H9 (cell line): Measurements from ENCODE around the gene TNPO3. TPM values are rescaled to one million over a fixed set of nuclear protein-coding genes. Genes with fewer than 3 reads are reported as not detected.

Source experiments
- DNase-seq: peaks from one replicate; pipeline ENCODE4 v3.0.0-alpha.2; 2017
- H2AFZ ChIP-seq: one replicate; pipeline ENCODE4 v1.6.1; 2013; ENCODE audit warnings: mild to moderate bottlenecking, low read length, control low read depth, moderate library complexity
- H2AK5ac ChIP-seq: 2 replicates; pipeline ENCODE4 v1.6.1; 2013; ENCODE audit warnings: low read length, control low read depth, mixed read lengths; ENCODE audit not compliant: insufficient read length
- H2BK120ac ChIP-seq: one replicate; pipeline ENCODE4 v1.6.1; 2013; ENCODE audit warnings: low read depth, mild to moderate bottlenecking, low read length, control low read depth, inconsistent platforms; ENCODE audit not compliant: poor library complexity, severe bottlenecking
- H2BK12ac ChIP-seq: 2 replicates; pipeline ENCODE4 v1.6.1; 2013; ENCODE audit warnings: low read length, control low read depth, mixed read lengths, low read depth; ENCODE audit not compliant: insufficient read length
- H2BK15ac ChIP-seq: 2 replicates; pipeline ENCODE4 v1.6.1; 2013; ENCODE audit warnings: low read depth, low read length, control low read depth
- H2BK20ac ChIP-seq: one replicate; pipeline ENCODE4 v1.6.1; 2013; ENCODE audit warnings: low read depth, mild to moderate bottlenecking, low read length, control low read depth, inconsistent platforms; ENCODE audit not compliant: poor library complexity, severe bottlenecking
- H2BK5ac ChIP-seq: 2 replicates; pipeline ENCODE4 v1.6.1; 2013; ENCODE audit warnings: low read length, control low read depth, mixed read lengths; ENCODE audit not compliant: insufficient read length
- H3K14ac ChIP-seq: 2 replicates; pipeline ENCODE4 v1.6.1; 2013; ENCODE audit warnings: low read length, control low read depth; ENCODE audit not compliant: insufficient read depth
- H3K18ac ChIP-seq: 2 replicates; pipeline ENCODE4 v1.6.1; 2013; ENCODE audit warnings: low read depth, mild to moderate bottlenecking, mixed read lengths, low read length, control low read depth; ENCODE audit not compliant: insufficient read length
- H3K23ac ChIP-seq: 2 replicates; pipeline ENCODE4 v1.6.1; 2013; ENCODE audit warnings: low read length, control low read depth, mixed read lengths, low read depth; ENCODE audit not compliant: insufficient read length
- H3K23me2 ChIP-seq: 2 replicates; pipeline ENCODE4 v1.6.1; 2013; ENCODE audit warnings: low read depth, mild to moderate bottlenecking, mixed read lengths, low read length, control low read depth; ENCODE audit not compliant: insufficient read length, poor library complexity, severe bottlenecking
- H3K27ac ChIP-seq: 2 replicates; pipeline ENCODE4 v1.5.1; 2013; ENCODE audit warnings: low read length, control low read depth, mixed read lengths, low read depth; ENCODE audit not compliant: insufficient read length
- H3K27me3 ChIP-seq: 2 replicates; pipeline ENCODE4 v1.6.1; 2013; ENCODE audit warnings: low read length, control low read depth, inconsistent platforms; ENCODE audit not compliant: insufficient read depth
- H3K4ac ChIP-seq: 2 replicates; pipeline ENCODE4 v1.6.1; 2013; ENCODE audit warnings: low read depth, mild to moderate bottlenecking, control low read depth, inconsistent platforms, low read length, moderate library complexity
- H3K4me1 ChIP-seq: 2 replicates; pipeline ENCODE4 v1.6.1; 2013; ENCODE audit warnings: low read length, control low read depth, inconsistent platforms; ENCODE audit not compliant: insufficient read depth
- H3K4me2 ChIP-seq: 2 replicates; pipeline ENCODE4 v1.6.1; 2013; ENCODE audit warnings: low read length, control low read depth, mixed read lengths; ENCODE audit not compliant: insufficient read length, insufficient read depth
- H3K56ac ChIP-seq: 2 replicates; pipeline ENCODE4 v1.6.1; 2013; ENCODE audit warnings: low read depth, mild to moderate bottlenecking, mixed read lengths, low read length, control low read depth; ENCODE audit not compliant: insufficient read length
- H3K79me1 ChIP-seq: 2 replicates; pipeline ENCODE4 v1.6.1; 2013; ENCODE audit warnings: low read depth, mild to moderate bottlenecking, moderate library complexity, low read length, control low read depth, inconsistent platforms; ENCODE audit not compliant: insufficient read depth, poor library complexity, severe bottlenecking
- H3K79me2 ChIP-seq: 2 replicates; pipeline ENCODE4 v1.6.1; 2013; ENCODE audit warnings: low read length, control low read depth, inconsistent platforms; ENCODE audit not compliant: insufficient read depth
- H3K9ac ChIP-seq: 2 replicates; pipeline ENCODE4 v1.6.1; 2013; ENCODE audit warnings: low read length, control low read depth, mixed read lengths; ENCODE audit not compliant: insufficient read length; ENCODE audit errors: extremely low read depth
- H3K9me3 ChIP-seq: one replicate; pipeline ENCODE4 v1.6.1; 2013; ENCODE audit warnings: low read depth, low read length, inconsistent platforms; ENCODE audit not compliant: control insufficient read depth
- H3T11ph ChIP-seq: one replicate; pipeline ENCODE4 v1.6.1; 2013; ENCODE audit warnings: mild to moderate bottlenecking, low read length, control low read depth, inconsistent platforms
- H4K20me1 ChIP-seq: one replicate; pipeline ENCODE4 v1.6.1; 2013; ENCODE audit not compliant: control insufficient read depth, insufficient read length, insufficient read depth
- H4K5ac ChIP-seq: 2 replicates; pipeline ENCODE4 v1.6.1; 2013; ENCODE audit warnings: low read depth, mild to moderate bottlenecking, mixed read lengths, low read length, control low read depth; ENCODE audit not compliant: insufficient read length
- H4K8ac ChIP-seq: replicated peaks from 2 replicates; pipeline ENCODE4 v1.6.1; 2013; ENCODE audit warnings: low read length, control low read depth, mixed read lengths, low read depth; ENCODE audit not compliant: insufficient read length
- H4K91ac ChIP-seq: 2 replicates; pipeline ENCODE4 v1.6.1; 2013; ENCODE audit warnings: low read depth, mild to moderate bottlenecking, moderate library complexity, mixed read lengths, low read length, control low read depth; ENCODE audit not compliant: insufficient read length
- H3K27ac Mint-ChIP-seq, 3 experiments: 2 replicates in 2 of 3; 3 replicates in 1 of 3; pipeline ENCODE4 v1.8.0; 2020 to 2021; ENCODE audit warnings: mixed read lengths in 3 of 3, mild to moderate bottlenecking in 1 of 3, moderate library complexity in 1 of 3
- H3K27me3 Mint-ChIP-seq: 2 replicates; pipeline ENCODE4 v1.8.0; 2021; ENCODE audit warnings: low read depth, mild to moderate bottlenecking, moderate library complexity, mixed read lengths
- H3K36me3 Mint-ChIP-seq, 3 experiments: 2 replicates in 2 of 3; 3 replicates in 1 of 3; pipeline ENCODE4 v1.8.0; 2020 to 2021; ENCODE audit warnings: low read depth in 3 of 3, mixed read lengths in 3 of 3; ENCODE audit not compliant: insufficient read depth in 1 of 3
- H3K4me1 Mint-ChIP-seq, 2 experiments: 2 replicates each; pipeline ENCODE4 v1.8.0; 2020; ENCODE audit warnings: mixed read lengths in 2 of 2
- H3K4me3 Mint-ChIP-seq, 2 experiments: 2 replicates in 1 of 2; 3 replicates in 1 of 2; pipeline ENCODE4 v1.8.0; 2020 to 2021; ENCODE audit warnings: mild to moderate bottlenecking in 2 of 2, mixed read lengths in 2 of 2, moderate library complexity in 1 of 2
- H3K9me3 Mint-ChIP-seq, 2 experiments: 2 replicates in 1 of 2; 3 replicates in 1 of 2; pipeline ENCODE4 v1.8.0; 2020; ENCODE audit warnings: mild to moderate bottlenecking in 2 of 2, mixed read lengths in 2 of 2, moderate library complexity in 1 of 2
- CTCF ChIP-seq: fragments of 200-600 bp; sonication (generic); conservative IDR thresholded peaks from 3 replicates; pipeline ENCODE4 v1.8.0; 2021; ENCODE audit warnings: antibody characterized with exemption, mild to moderate bottlenecking
- WGBS: extraction: QIAGEN DNeasy Blood & Tissue Kit; methylation state at CpG from one replicate; pipeline ENCODE4 v1.1.7; 2013; ENCODE audit warnings: missing lambda C conversion rate, low lambda C conversion rate, mixed read lengths; ENCODE audit not compliant: insufficient read length; ENCODE audit errors: extremely low coverage; 5-methylcytosine and 5-hydroxymethylcytosine counted together
- total RNA-seq: library from RNA; stranded (reverse); gene quantifications from 2 replicates; pipeline ENCODE4 v1.2.1, GENCODE V29; 2021

TNPO3 gene
- total RNA-seq, 1 experiment from 2014 or later = 90.1 TPM

GRCh38 chr7:128945668-128946366 lies 109.1 kb downstream of the TNPO3 start:
- Histone ChIP-seq H4K5ac (no peak overlapping the region), H4K20me1 (no peaks in the 10 kb centered on the region), H2BK120ac (no peak overlapping the region), H3K79me1 (no peaks in the 10 kb centered on the region), H2BK12ac (no peak overlapping the region), H3K4me2 (no peak overlapping the region), H3K4me1 (no peaks in the 10 kb centered on the region), H3T11ph (no peak overlapping the region), H3K23me2 (no peaks in the 10 kb centered on the region), H2BK15ac (no peak overlapping the region), H3K18ac (no peak overlapping the region), H2AFZ (no peak overlapping the region), H3K23ac (no peak overlapping the region), H3K27me3 (peaks cover 2% of the 10 kb centered on the region; the same call in 1 of the 2 replicates), H2BK5ac (no peak overlapping the region), H3K9ac (no peak overlapping the region), H3K9me3 (no peaks in the 10 kb centered on the region), H3K79me2 (no peaks in the 10 kb centered on the region), H4K91ac (no peak overlapping the region), H3K56ac (no peak overlapping the region), H3K27ac (no peak overlapping the region), H2BK20ac (no peak overlapping the region), H3K4ac (no peak overlapping the region), H4K8ac (no peak overlapping the region), H3K14ac (no peak overlapping the region; the same call in 1 of the 2 replicates), H2AK5ac (no peak overlapping the region)
- Mint-ChIP-seq H3K4me3 (no peak overlapping the region), H3K27ac (no peak overlapping the region), H3K27me3 (peaks cover 16% of the 10 kb centered on the region), H3K36me3 (no peaks in the 10 kb centered on the region; a peak in 1 of 7 replicates), H3K9me3 (no peaks in the 10 kb centered on the region), H3K4me1 (peaks cover 10 to 12% of the 10 kb centered on the region in 2 experiments)
- no peak for DNase-seq
- no peak for TF ChIP-seq CTCF
- whole genome bisulfite sequencing = no CpG with 5 or more reads among the region's 21 CpGs
